Vagina (tissue), 2 donors: ENCODE data around the gene FASTKD1.

Source experiments
- CTCF ChIP-seq, 3 experiments: fragments of 450-650 bp in 2 of 3; fragments of 200-600 bp in 1 of 3; sonication (generic) in 1 of 3; IDR thresholded peaks; one replicate each; pipeline ENCODE4 v1.5.1; 2017 to 2019; ENCODE audit warnings: antibody characterized with exemption in 3 of 3, mild to moderate bottlenecking in 2 of 3, moderate library complexity in 2 of 3
- POLR2A ChIP-seq, 2 donors: fragments of 450-650 bp; IDR thresholded peaks; one replicate each; pipeline ENCODE4 v1.6.1; 2017; ENCODE audit warnings: antibody characterized with exemption in 2 of 2, mild to moderate bottlenecking in 2 of 2, moderate library complexity in 2 of 2
- POLR2AphosphoS5 ChIP-seq, 2 donors: sonication (generic); formaldehyde crosslinking; IDR thresholded peaks; one replicate each; pipeline ENCODE4 v1.9.0; 2017; ENCODE audit warnings: antibody characterized with exemption in 2 of 2, mild to moderate bottlenecking in 2 of 2, low read depth in 1 of 2; ENCODE audit not compliant: insufficient read depth in 1 of 2

GRCh38 chr2:169540146-169540545 lies 33.5 kb downstream of the FASTKD1 start:
- TF ChIP-seq CTCF (IDR thresholded peaks at IDR 0.05) (no peak), POLR2A (IDR thresholded peaks at IDR 0.05) (no peak), POLR2AphosphoS5 (IDR thresholded peaks at IDR 0.05; ENCODE audit: insufficient read depth in 1 of 2, low read depth in 1 of 2) (no peak)
